Jurkat, Clone E6-1 (cell line): ENCODE measurements around the gene SNAI1.
"Not testable (repeated sequence)": the region's sequence is repeated elsewhere in the genome, so short reads cannot be mapped to it uniquely, and the experiment has no call there.

Source experiments
- DNase-seq: peaks from one replicate; pipeline ENCODE4 v3.0.0-alpha.2; 2011; ENCODE audit warnings: low read depth, low spot score
- H3K4me3 ChIP-seq: 2 replicates; pipeline ENCODE4 v1.5.1; 2011; ENCODE audit warnings: mild to moderate bottlenecking, low read length, control low read depth, moderate library complexity

The SNAI1 gene

DNA sequence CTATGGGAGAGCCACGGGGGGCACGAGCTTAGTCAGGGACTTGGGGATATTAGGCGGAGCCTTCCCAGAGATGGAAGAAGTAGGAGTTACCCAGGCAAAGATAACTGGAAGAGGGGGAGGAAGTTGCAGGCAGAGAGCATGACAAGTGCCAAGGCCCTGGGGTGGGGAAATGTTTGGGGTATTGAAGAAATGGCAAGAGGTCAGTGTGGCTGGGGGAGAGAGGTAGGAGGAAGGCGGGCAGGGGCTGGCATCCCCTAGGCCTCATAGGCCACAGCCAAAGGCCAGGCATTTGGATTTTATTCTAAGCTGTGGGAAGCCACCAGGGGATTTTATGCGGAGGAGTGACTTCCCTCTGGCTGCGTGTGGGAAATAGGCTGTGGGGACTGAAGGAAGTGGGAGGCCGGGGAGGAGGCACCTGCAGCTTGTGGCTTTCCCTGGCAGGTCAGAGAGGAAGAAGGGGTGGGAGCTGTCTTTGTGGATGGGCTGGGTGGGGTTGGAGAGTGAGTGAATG, 22.7 kb downstream of the SNAI1 start:
- no peak overlapping the region for H3K4me3 ChIP-seq
- peak; percentile 63 for DNase-seq

- DNase-seq: no peak
- H3K4me3 ChIP-seq: no peak overlapping the region
Observed at GRCh38 chr20:50007369-50007768, 24.6 kb downstream of the SNAI1 start.

- H3K4me3 ChIP-seq: no peak overlapping the region
- DNase-seq: no peak
Observed at GRCh38 chr20:50008007-50008406, 25.2 kb downstream of the SNAI1 start.

- H3K4me3 ChIP-seq: no peak overlapping the region
- no peak for DNase-seq
Observed at GRCh38 chr20:50009521-50010454, 27.0 kb downstream of the SNAI1 start.

GRCh38 chr20:50011597-50011996, 28.8 kb downstream of the SNAI1 start:
- not testable (repeated sequence) for DNase-seq

GRCh38 chr20:50012282-50013263, 29.8 kb downstream of the SNAI1 start:
- no peak for DNase-seq
- no peak overlapping the region for H3K4me3 ChIP-seq

More at GRCh38 chr20:50011597-50011996, 28.8 kb downstream of the SNAI1 start:
- not testable (repeated sequence) for H3K4me3 ChIP-seq

DNA sequence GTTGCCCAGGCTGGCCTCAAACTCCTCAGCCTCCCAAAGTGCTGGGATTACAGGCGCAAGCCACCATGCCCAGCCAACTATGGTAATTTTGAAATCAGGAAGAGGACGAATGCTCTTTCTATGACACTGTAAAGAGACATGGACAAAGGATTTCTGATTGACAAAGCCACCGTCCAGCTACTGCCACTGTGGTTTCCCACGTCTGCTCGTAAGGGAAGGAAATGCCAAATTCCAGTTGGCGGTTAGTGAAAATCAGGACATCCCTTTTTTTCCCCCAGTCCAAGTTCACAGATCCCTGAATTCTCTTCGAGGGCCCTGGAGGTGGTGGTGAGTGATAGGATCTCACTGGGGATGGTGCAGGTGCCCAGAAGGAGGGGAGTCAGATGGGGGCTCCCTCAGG, 31.2 kb downstream of the SNAI1 start:
- H3K4me3 ChIP-seq: no peak overlapping the region
- DNase-seq: no peak

DNA sequence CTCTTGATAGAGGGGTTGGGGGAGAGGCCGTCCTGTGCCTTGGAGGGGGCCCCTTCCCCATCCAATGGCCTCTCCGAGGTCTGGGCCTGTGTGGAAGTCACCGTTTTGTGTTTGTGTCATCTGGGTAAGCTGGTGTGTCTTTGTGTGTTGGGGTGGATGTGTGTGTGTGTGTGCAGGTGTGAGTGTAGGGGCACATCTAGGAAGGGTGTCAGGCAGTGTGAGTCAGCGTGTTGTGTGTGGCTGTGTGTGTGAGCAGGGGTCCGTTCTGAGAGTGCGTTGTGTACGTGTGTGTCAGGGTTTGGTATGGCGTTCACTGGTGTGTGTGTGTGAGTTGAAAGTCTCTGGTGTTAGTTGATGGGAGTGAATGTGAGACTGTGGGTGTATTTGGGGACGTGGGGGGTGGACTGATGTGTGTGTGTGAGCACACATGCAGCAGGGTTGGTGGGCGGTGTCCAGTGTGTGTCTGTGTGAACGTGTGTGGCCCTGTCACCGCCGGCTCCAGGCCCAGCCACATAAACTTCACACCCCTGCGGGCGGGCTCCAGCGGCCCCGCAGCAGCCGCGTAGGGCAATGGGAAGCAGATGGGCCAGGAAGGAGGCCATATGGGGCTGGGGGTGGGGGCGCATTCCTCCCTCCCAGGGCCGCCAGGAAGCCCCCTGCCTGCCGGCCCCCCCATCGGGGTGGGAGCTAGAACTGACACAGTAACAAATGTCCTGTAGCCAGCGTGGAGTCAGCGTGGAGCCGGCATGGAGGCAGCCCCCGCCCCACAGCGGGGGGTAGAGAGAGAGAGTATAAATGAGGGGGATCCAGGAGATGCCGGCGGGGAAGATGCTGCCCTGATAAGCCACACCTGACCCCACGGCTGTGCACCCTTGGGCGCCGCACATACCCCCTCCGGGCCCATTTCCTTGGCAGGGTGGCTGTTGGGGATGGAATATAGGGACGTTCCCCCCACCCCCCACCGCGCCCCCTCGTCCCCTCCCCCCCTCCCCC, 32.1 kb downstream of the SNAI1 start:
- no peak overlapping the region for H3K4me3 ChIP-seq
- DNase-seq: no peak

- no peak for DNase-seq
- no peak overlapping the region for H3K4me3 ChIP-seq
Observed at GRCh38 chr20:50015636-50015992, 32.8 kb downstream of the SNAI1 start.

DNA sequence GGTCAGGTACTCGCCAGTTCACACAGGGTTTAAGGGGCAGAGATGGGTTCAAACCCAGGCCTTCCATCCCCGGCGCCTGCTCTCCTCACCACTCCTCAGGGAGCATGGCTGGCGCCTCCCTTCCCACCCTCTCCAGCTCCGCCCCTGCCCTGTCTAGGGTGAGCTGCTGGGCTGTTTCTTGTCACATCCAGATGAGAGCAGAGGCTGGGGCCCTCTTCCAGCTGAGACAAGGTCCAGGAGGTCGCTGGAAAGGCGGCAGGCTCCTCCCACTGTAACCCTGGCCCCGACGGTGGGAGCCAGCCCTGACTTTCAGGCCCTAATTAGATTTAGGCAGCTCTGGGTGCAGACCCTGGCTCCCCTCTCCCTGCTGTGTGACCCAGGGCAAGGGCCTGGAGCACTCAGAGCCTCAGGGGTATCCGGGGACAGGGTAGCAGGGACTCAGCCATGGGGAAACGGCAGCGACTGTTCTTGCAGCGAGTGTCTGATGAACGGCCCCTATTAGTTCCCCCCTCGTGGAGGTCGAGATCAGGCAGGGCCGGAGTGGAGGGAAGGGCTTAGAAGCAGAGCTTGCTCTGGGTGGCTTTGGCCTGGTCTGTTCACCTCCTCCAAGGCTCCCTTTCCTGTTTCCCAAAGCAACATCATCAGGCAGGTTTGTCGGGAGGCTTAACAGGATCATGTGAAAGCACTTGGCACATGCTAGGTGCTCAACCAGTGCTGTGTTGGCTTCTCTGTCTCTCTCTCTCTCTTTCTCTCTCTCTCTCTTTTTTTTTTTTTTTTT, 33.4 kb downstream of the SNAI1 start:
- no peak overlapping the region for H3K4me3 ChIP-seq
- no peak for DNase-seq

DNA sequence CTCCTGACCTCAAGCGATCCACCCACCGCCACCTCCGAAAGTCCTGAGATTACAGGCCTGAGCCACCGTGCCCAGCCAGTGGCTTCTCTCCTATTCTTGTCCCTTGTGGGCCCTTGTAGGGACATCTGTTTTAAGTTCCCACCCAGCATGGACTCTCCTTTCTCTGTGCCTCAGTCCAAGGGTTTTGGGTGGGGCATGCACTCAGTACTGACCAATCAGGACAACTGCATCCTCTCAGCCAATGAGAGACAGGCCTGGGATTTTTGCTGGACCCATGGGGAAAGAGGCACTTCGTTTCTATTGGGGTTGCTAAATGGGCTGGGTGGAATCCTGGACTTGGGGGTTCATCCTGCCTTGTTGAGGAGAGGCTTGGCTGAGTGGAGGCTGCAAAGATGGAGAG, 34.4 kb downstream of the SNAI1 start:
- H3K4me3 ChIP-seq: no peak overlapping the region
- DNase-seq: no peak

- no peak for DNase-seq
- no peak overlapping the region for H3K4me3 ChIP-seq
Observed at GRCh38 chr20:50017576-50018248, 34.9 kb downstream of the SNAI1 start.

GRCh38 chr20:50019466-50020256, 36.9 kb downstream of the SNAI1 start:
- H3K4me3 ChIP-seq: no peak overlapping the region
- DNase-seq: no peak

DNA sequence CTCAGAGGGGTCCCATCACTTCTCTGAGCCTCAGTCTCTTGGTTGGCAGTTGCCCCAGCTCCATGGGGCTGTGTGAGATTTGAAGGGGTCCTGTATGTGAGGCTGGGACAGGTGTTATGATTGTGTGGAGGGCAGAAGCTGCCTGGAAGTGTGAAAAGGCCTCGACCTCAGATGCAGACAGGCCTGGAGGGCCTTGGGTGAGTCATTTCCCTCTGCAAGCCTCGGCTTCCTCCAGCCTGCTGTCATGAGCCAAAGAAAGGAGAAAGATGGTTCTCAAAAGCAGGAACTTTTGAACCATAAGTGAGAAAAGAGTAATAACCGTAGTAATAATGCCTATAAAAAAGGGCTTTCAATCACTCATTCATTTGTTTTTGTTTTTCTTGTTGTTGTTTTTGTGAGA, 37.5 kb downstream of the SNAI1 start:
- no peak overlapping the region for H3K4me3 ChIP-seq
- DNase-seq: no peak

- no peak overlapping the region for H3K4me3 ChIP-seq
- no peak for DNase-seq
Observed at GRCh38 chr20:50022676-50023075, 39.9 kb downstream of the SNAI1 start.

DNA sequence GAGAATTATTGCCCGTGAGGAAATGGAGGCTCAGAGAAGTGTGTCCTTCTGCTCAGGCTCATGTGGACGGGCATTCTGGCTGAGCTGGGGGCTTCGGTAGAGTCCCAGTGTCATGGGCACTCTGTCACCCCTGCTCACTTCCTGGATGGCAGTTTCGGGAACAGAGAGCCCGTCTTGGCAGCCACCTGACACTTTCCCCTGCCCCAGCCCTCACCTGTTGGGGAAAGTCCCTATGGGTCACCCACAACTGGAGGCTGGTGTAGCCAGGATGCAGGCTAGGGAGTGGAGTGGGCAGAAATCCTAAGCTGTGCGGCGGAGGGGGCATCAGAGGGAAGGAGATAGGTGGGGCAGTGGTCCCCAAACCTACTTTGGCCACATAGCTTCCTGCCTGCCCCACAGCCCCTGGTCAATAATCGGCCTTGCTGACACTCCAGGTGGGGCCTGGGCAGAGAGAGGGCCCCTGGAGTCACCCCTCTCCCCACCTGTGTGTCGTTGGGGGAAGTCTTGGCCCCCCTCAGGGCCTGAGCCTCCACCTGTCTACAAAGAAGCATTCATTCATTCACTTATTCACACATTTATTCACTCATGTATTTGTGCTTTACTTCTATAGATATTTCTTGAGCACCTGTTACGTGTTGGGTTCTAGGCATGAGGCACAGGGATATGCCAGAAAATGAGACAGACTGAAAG, 40.5 kb downstream of the SNAI1 start:
- no peak for DNase-seq
- H3K4me3 ChIP-seq: no peak overlapping the region
